ENCODE data around the gene HIPK2. TPM values are rescaled to one million over a fixed set of nuclear protein-coding genes. Genes with fewer than 3 reads are reported as not detected.

HIPK2 gene
- total and polyA plus RNA-seq, 5 experiments from 2014 or later = 2.1 to 32.9 (median 4.3) TPM

GRCh38 chr7:139657725-139658124, 120.1 kb downstream of the HIPK2 start:
- POLR2A ChIA-PET = no interaction called here
- Mint-ChIP-seq H3K27ac (peak overlapping the region in 1 of 10 donors; percentile 48), H3K9me3 (no peaks in the 10 kb centered on the region), H3K4me1 (peaks cover 25 to 43% (median 35%) of the 10 kb centered on the region in 4 donors), H3K4me3 (no peak overlapping the region), H3K27me3 (no peaks in the 10 kb centered on the region), H3K36me3 (peaks cover 0 to 2% (median 0%) of the 10 kb centered on the region in 3 donors)
- DNase-seq (no peak), ATAC-seq (no peak)

GRCh38 chr7:139656387-139656786, 121.4 kb downstream of the HIPK2 start:
- H3K27ac Mint-ChIP-seq = peak overlapping the region in 5 of 10 donors; percentile 3 to 80 (median 57)
- no peak for ATAC-seq

GRCh38 chr7:139655305-139655704, 122.5 kb downstream of the HIPK2 start:
- POLR2A ChIA-PET = no interaction called here
- Mint-ChIP-seq H3K36me3 (peaks cover 0 to 8% (median 2%) of the 10 kb centered on the region in 3 donors), H3K4me3 (no peak overlapping the region), H3K27ac (peak overlapping the region in 5 of 10 donors; percentile 17 to 80 (median 43)), H3K27me3 (no peaks in the 10 kb centered on the region), H3K4me1 (peaks cover 21 to 47% (median 26%) of the 10 kb centered on the region in 4 donors), H3K9me3 (no peaks in the 10 kb centered on the region)
- ATAC-seq (no peak), DNase-seq (no peak)

More at GRCh38 chr7:139656387-139656786, 121.4 kb downstream of the HIPK2 start:
- POLR2A ChIA-PET = no interaction called here
- H3K27me3 Mint-ChIP-seq = no peaks in the 10 kb centered on the region
- peaks cover 0 to 8% (median under 1%) of the 10 kb centered on the region in 3 donors for H3K36me3 Mint-ChIP-seq
- peaks cover 20 to 39% (median 30%) of the 10 kb centered on the region in 4 donors for H3K4me1 Mint-ChIP-seq
- no peaks in the 10 kb centered on the region for H3K9me3 Mint-ChIP-seq
- no peak for DNase-seq
- H3K4me3 Mint-ChIP-seq = no peak overlapping the region

- ATAC-seq (no peak), DNase-seq (no peak)
- H3K36me3 Mint-ChIP-seq = peaks cover 0 to 8% (median 2%) of the 10 kb centered on the region in 3 donors
- H3K27ac Mint-ChIP-seq = peak overlapping the region in 4 of 10 donors; percentile 6 to 80 (median 32)
- H3K27me3 Mint-ChIP-seq = no peaks in the 10 kb centered on the region
- peaks cover 21 to 50% (median 28%) of the 10 kb centered on the region in 4 donors for H3K4me1 Mint-ChIP-seq
- POLR2A ChIA-PET = no interaction called here
- no peaks in the 10 kb centered on the region for H3K9me3 Mint-ChIP-seq
- H3K4me3 Mint-ChIP-seq = no peak overlapping the region
Observed at GRCh38 chr7:139654276-139655181, 123.3 kb downstream of the HIPK2 start.

GRCh38 chr7:139651914-139652313, 125.9 kb downstream of the HIPK2 start:
- Mint-ChIP-seq H3K4me1 (peaks cover 32 to 64% (median 44%) of the 10 kb centered on the region in 4 donors), H3K27ac (peak overlapping the region in 2 of 10 donors; percentile 18 to 30), H3K9me3 (no peaks in the 10 kb centered on the region), H3K27me3 (no peaks in the 10 kb centered on the region), H3K36me3 (peaks cover 0 to 6% (median 2%) of the 10 kb centered on the region in 3 donors), H3K4me3 (no peak overlapping the region)
- DNase-seq = no peak
- no peak for ATAC-seq
- POLR2A ChIA-PET = no interaction called here

GRCh38 chr7:139651308-139651707, 126.5 kb downstream of the HIPK2 start:
- Mint-ChIP-seq H3K27ac (peak overlapping the region in 1 of 10 donors; percentile 73), H3K36me3 (peaks cover 0 to 6% (median 2%) of the 10 kb centered on the region in 3 donors), H3K4me1 (peaks cover 31 to 70% (median 47%) of the 10 kb centered on the region in 4 donors), H3K4me3 (no peak overlapping the region), H3K27me3 (no peaks in the 10 kb centered on the region), H3K9me3 (no peaks in the 10 kb centered on the region)
- POLR2A ChIA-PET = interaction anchor here (1.1 kb wide), 1 partner anchor 11 kb away, joined by 3 read pairs; no protein-coding TSS in a partner anchor
- no peak for DNase-seq
- ATAC-seq = no peak

- no peaks in the 10 kb centered on the region for H3K9me3 Mint-ChIP-seq
- POLR2A ChIA-PET = interaction anchor here (1.1 kb wide), 1 partner anchor 10 kb away, joined by 3 read pairs; no protein-coding TSS in a partner anchor
- no peaks in the 10 kb centered on the region for H3K27me3 Mint-ChIP-seq
- peak overlapping the region in 5 of 10 donors; percentile 45 to 94 (median 72) for H3K27ac Mint-ChIP-seq
- DNase-seq = no peak
- H3K4me1 Mint-ChIP-seq = peaks cover 28 to 73% (median 51%) of the 10 kb centered on the region in 4 donors
- no peak for ATAC-seq
- H3K36me3 Mint-ChIP-seq = peaks cover 0 to 6% (median 2%) of the 10 kb centered on the region in 3 donors
- peak overlapping the region in 1 of 10 donors; percentile 15 for H3K4me3 Mint-ChIP-seq
Observed at GRCh38 chr7:139650429-139651100, 127.2 kb downstream of the HIPK2 start.

- Mint-ChIP-seq H3K9me3 (no peaks in the 10 kb centered on the region), H3K36me3 (peaks cover 0 to 6% (median 2%) of the 10 kb centered on the region in 3 donors), H3K4me3 (peak overlapping the region; percentile 54 to 79 (median 68)), H3K27ac (peak overlapping the region; percentile 61 to 94 (median 80)), H3K27me3 (no peaks in the 10 kb centered on the region), H3K4me1 (peaks cover 30 to 76% (median 63%) of the 10 kb centered on the region in 4 donors)
- POLR2A ChIA-PET = no interaction called here
- peak in 2 of 10 donors; percentile 33 to 38 for DNase-seq
- peak; percentile 25 to 35 for ATAC-seq
Observed at GRCh38 chr7:139648941-139649425, 128.8 kb downstream of the HIPK2 start.

GRCh38 chr7:139648391-139648861, 129.4 kb downstream of the HIPK2 start:
- Mint-ChIP-seq H3K4me1 (peaks cover 33 to 81% (median 68%) of the 10 kb centered on the region in 4 donors), H3K4me3 (peak overlapping the region; percentile 54 to 79 (median 68)), H3K36me3 (peaks cover 0 to 6% (median 2%) of the 10 kb centered on the region in 3 donors), H3K27ac (peak overlapping the region; percentile 61 to 94 (median 80)), H3K27me3 (no peaks in the 10 kb centered on the region), H3K9me3 (no peaks in the 10 kb centered on the region)
- POLR2A ChIA-PET = no interaction called here
- ATAC-seq = no peak
- DNase-seq = no peak

GRCh38 chr7:139647814-139648390, 129.9 kb downstream of the HIPK2 start:
- DNase-seq (no peak), ATAC-seq (peak in 1 of 2 donors; percentile 9)
- Mint-ChIP-seq H3K27ac (peak overlapping the region; percentile 61 to 94 (median 80)), H3K4me1 (peaks cover 33 to 82% (median 70%) of the 10 kb centered on the region in 4 donors), H3K4me3 (peak overlapping the region in 9 of 10 donors; percentile 54 to 79 (median 68)), H3K9me3 (no peaks in the 10 kb centered on the region), H3K36me3 (peaks cover 0 to 6% (median 2%) of the 10 kb centered on the region in 3 donors), H3K27me3 (no peaks in the 10 kb centered on the region)
- POLR2A ChIA-PET = interaction anchor here (0.6 to 1.0 kb wide), 2 partner anchors 12 to 72 kb away, joined by 3 read pairs; no protein-coding TSS in a partner anchor

GRCh38 chr7:139647085-139647484, 130.7 kb downstream of the HIPK2 start:
- peak overlapping the region in 3 of 10 donors; percentile 10 to 59 (median 30) for H3K4me3 Mint-ChIP-seq
- H3K27me3 Mint-ChIP-seq = no peaks in the 10 kb centered on the region
- H3K9me3 Mint-ChIP-seq = no peaks in the 10 kb centered on the region
- H3K27ac Mint-ChIP-seq = peak overlapping the region in 9 of 10 donors; percentile 16 to 94 (median 76)
- H3K4me1 Mint-ChIP-seq = peaks cover 37 to 80% (median 77%) of the 10 kb centered on the region in 4 donors
- DNase-seq (no peak), ATAC-seq (no peak)
- POLR2A ChIA-PET = interaction anchor here (0.6 to 1.0 kb wide), 3 partner anchors 13 to 657 kb away, joined by 3 to 5 read pairs (median 3); no protein-coding TSS in a partner anchor
- peaks cover 0 to 4% (median 2%) of the 10 kb centered on the region in 3 donors for H3K36me3 Mint-ChIP-seq
